K562 treated with DMSO at 1 percent for 12 hours (cell line): ENCODE measurements around the gene WFIKKN2. TPM values are rescaled to one million over a fixed set of nuclear protein-coding genes. Genes with fewer than 3 reads are reported as not detected.

Experiments
- total RNA-seq: library from RNA; unstranded; fragments of 300-600 nt; gene quantifications from 2 replicates; pipeline ENCODE4 v1.2.3, GENCODE V29; 2022; ENCODE audit not compliant: insufficient read depth

WFIKKN2 gene
- not detected in 2 replicates for total RNA-seq

DNA sequence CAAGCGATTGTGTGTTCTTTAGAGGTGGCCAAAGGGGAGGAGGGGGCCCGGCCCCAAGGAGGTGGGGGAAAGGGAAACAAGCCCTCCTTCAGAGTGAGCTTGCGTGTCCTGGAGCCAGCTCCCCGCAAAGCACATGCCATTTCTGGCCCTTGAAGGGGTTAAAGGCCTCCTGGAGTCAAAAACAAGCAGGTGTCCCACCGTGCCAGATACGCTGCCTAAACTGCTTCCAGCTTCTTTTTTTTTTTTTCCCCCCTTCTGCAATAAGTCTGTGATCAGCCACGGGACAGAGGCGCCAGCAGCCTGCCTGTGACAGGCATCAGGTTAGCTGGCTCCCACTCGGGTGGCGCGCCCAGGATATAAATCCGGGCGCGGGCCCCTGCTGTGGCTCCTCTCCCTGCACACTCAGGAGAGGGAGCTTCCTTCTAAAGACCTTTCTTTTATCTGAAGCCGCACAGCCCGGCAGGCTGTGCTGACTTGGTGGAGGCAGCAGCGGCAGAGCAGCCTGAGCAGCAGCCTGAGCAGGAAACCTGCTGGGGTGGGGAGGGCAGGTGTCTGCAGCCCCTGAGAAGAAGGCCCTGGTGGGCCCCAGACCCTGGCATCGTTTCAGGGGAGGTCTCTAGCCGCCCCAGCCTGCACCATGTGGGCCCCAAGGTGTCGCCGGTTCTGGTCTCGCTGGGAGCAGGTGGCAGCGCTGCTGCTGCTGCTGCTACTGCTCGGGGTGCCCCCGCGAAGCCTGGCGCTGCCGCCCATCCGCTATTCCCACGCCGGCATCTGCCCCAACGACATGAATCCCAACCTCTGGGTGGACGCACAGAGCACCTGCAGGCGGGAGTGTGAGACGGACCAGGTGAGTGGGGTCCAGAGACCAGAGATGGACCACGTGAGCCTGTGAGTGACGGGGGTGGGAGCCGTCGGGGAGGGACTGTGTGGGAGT, at the start of gene WFIKKN2:
Gene WFIKKN2, plus strand, starts transcription at position 286 of the 934 bp plus-strand sequence. Its CDS starts 352 bp downstream, at position 638.

DNA sequence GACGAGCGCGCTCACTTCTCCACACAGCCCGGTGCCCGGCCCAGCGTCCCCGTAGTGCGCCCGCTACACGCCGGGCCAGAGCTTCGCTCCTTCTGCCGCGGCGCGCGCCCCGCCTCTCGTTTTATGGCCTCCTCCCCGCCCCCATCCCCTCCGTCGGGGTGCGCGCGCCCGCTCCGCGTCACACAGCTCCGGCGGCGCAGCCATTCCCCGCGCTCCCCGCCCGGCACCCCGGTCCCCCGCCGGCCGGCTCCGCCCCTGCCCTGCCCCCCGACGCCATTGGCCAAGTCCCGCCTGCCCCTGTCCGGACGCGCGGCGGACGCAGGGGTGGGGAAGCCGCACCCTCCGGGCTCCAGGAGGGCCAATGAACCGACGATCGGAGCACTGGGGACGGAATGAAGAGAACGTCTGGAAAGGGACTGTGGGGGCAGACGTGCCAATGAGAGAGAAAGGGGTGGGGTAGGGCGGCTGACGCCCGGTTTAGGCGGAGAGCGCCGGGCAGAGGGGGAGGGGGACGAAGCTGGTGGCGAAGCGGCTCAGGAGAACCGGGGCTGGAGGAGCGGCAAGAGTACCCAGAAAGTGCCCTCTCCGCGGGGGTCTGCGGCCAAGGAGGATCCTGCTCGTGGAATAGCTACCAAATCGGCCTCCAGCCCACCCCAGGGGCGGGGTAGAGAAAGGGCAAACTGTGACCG, 31.0 kb downstream of the WFIKKN2 start, which contains the start of gene TOB1:
Gene TOB1, minus strand, starts transcription at position 94 of the 689 bp plus-strand sequence. CDS start 2,337 bp downstream, outside the sequence.

Other genes with a start within 250 kb of the WFIKKN2 start
- not detected in 2 replicates for gene ABCC3, start 200.7 kb upstream of the WFIKKN2 start, total RNA-seq
- 6.8 and 18.4 TPM in 2 replicates for gene ANKRD40, start 127.7 kb upstream of the WFIKKN2 start, total RNA-seq
- gene LUC7L3, start 116.0 kb upstream of the WFIKKN2 start, total RNA-seq = 98.3 and 147 TPM in 2 replicates
- not detected in 2 replicates for gene ANKRD40CL, start 68.1 kb upstream of the WFIKKN2 start, total RNA-seq
- gene TOB1, start 30.8 kb downstream of the WFIKKN2 start, total RNA-seq = 12.6 and 23.8 TPM in 2 replicates